ENCODE results near the gene IGF1R.
A peak's percentile ranks its signal among the peaks of the same experiment; 100 is the strongest.

The IGF1R gene

GRCh38 chr15:98770984-98771383 lies 122.6 kb downstream of the IGF1R start:
- no peak overlapping the region for H3K4me3 ChIP-seq (ENCODE audit: low read depth, low read length)
- TF ChIP-seq CTCF (conservative IDR thresholded peaks at IDR 0.05; ENCODE audit: low read depth, low read length), result no peak
- DNase-seq (ENCODE audit: low read depth), result no peak

- TF ChIP-seq CTCF (conservative IDR thresholded peaks at IDR 0.05; ENCODE audit: low read depth, low read length), result peak; percentile 28
- DNase-seq (ENCODE audit: low read depth), result peak; percentile 68
- H3K4me3 ChIP-seq (ENCODE audit: low read depth, low read length), result no peak overlapping the region
Observed at GRCh38 chr15:98771541-98771940, 123.2 kb downstream of the IGF1R start.

- no peak for TF ChIP-seq CTCF (conservative IDR thresholded peaks at IDR 0.05; ENCODE audit: low read depth, low read length)
- no peak overlapping the region for H3K4me3 ChIP-seq (ENCODE audit: low read depth, low read length)
- DNase-seq (ENCODE audit: low read depth), result no peak
Observed at GRCh38 chr15:98772895-98773294, 124.6 kb downstream of the IGF1R start.

GRCh38 chr15:98773616-98774015 lies 125.3 kb downstream of the IGF1R start:
- H3K4me3 ChIP-seq (ENCODE audit: low read depth, low read length), result no peak overlapping the region
- no peak for DNase-seq (ENCODE audit: low read depth)
- no peak for TF ChIP-seq CTCF (conservative IDR thresholded peaks at IDR 0.05; ENCODE audit: low read depth, low read length)

DNA sequence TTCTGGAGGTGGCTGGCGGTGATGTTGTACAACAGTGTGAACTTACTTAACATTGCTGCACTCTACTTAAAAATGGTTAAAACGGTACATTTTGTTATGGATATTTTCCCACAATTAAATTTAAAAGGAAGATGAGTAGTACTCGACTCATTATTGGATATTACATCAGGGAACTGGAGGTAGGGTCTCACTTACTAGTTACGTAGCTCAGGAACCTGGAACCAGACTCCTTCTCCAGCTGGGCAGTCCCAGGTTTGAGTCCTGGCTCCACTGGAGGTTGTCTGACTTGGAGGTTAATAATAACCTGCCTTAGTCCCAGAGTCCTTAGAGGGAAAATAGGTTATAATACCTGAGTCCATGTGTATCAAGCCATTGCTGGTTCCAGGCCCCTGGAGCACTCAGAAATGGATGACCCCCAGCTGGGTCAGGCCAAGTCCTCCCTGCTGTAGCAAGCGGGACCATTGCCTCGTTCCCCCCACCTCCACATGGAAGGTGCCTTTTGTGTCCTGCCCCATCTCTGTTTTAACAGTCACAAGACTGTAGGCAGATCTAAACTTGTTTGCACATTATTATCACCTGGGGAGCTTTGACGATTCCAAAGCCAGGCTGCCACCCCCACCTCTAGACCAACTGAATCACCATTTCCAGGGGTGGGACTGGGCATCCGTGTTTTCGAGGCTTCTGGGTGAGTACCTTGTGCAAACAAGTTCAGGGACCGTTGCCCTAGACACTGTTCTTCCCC lies 126.6 kb downstream of the IGF1R start:
- DNase-seq (ENCODE audit: low read depth), result no peak
- H3K4me3 ChIP-seq (ENCODE audit: low read depth, low read length), result no peak overlapping the region
- no peak for TF ChIP-seq CTCF (conservative IDR thresholded peaks at IDR 0.05; ENCODE audit: low read depth, low read length)

DNA sequence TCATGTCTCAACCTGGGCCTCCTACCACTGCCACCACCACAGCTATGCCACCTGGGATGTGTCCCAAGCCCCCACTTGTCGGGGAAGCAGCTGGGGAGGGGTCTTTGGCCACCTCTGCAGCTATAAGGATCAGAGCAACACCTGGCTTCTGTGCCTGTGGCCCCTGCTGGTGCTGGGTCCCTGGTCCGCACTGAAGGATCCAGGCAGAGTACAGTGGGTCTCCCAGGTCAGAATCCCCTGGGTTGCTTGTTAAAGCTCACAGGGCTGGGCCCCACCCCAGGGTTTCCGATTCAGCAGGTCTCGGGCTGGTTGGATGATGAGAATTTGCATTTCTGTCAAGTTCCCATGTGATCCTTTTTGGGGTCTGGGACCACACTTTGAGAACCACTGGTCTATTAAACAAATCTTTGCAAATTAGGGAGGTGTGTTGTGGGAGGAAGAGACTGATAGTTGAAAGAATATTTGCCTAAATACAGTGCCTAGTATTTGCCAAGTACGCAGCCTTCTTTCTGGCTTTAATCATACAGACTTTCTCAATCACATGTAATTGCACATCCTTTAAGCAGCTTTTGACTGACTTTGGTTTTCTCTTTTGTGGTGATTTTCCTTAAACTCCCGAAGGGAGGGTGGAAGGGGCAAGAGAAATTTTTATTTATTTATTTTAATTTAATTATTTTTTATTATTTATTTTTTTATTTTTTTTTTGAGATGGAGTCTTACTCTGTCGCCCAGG lies 127.3 kb downstream of the IGF1R start:
- H3K4me3 ChIP-seq (ENCODE audit: low read depth, low read length), result no peak overlapping the region
- no peak for DNase-seq (ENCODE audit: low read depth)
- no peak for TF ChIP-seq CTCF (conservative IDR thresholded peaks at IDR 0.05; ENCODE audit: low read depth, low read length)

All from choroid plexus epithelial cell (primary cell).